Spleen (tissue), 11 donors: ENCODE data around the gene CCM2L. TPM values are rescaled to one million over a fixed set of nuclear protein-coding genes. Genes with fewer than 3 reads are reported as not detected.

Experiments
- DNase-seq: peaks from one replicate; pipeline ENCODE4 v3.0.0-alpha.2; 2020
- H3K27ac ChIP-seq, 8 donors: fragments of 200-600 bp; sonication (generic) in 7 of 8; 1 replicate in 4 of 8; 2 replicates in 4 of 8; pipeline versions ENCODE4 v1.5.0 to v1.8.0; 2016 to 2021; ENCODE audit warnings: inconsistent platforms in 4 of 8, mild to moderate bottlenecking in 4 of 8, moderate library complexity in 1 of 8
- H3K27me3 ChIP-seq, 7 donors: fragments of 200-600 bp; sonication (generic) in 6 of 7; replicated peaks in 1 of 7; 1 replicate in 4 of 7; 2 replicates in 3 of 7; pipeline versions ENCODE4 v1.5.0 to v1.8.0; 2016 to 2021; ENCODE audit warnings: inconsistent platforms in 3 of 7, mild to moderate bottlenecking in 1 of 7
- H3K36me3 ChIP-seq, 6 donors: fragments of 200-600 bp; sonication (generic) in 5 of 6; 1 replicate in 4 of 6; 2 replicates in 2 of 6; pipeline versions ENCODE4 v1.5.0 to v1.8.0; 2016 to 2021; ENCODE audit warnings: inconsistent platforms in 2 of 6
- H3K4me1 ChIP-seq, 6 donors: fragments of 200-600 bp; sonication (generic) in 5 of 6; 1 replicate in 3 of 6; 2 replicates in 3 of 6; pipeline versions ENCODE4 v1.5.0 to v1.8.0; 2016 to 2021; ENCODE audit warnings: inconsistent platforms in 3 of 6
- H3K4me3 ChIP-seq, 8 donors: fragments of 200-600 bp; sonication (generic) in 7 of 8; 1 replicate in 4 of 8; 2 replicates in 4 of 8; pipeline versions ENCODE4 v1.5.0 to v1.8.0; 2016 to 2021; ENCODE audit warnings: inconsistent platforms in 4 of 8, mild to moderate bottlenecking in 4 of 8, moderate library complexity in 2 of 8
- H3K9me3 ChIP-seq, 8 donors: fragments of 200-600 bp; sonication (generic) in 7 of 8; 1 replicate in 4 of 8; 2 replicates in 4 of 8; pipeline versions ENCODE4 v1.5.0 to v1.8.0; 2016 to 2021; ENCODE audit warnings: inconsistent platforms in 4 of 8
- POLR2A ChIP-seq, 3 donors: fragments of 450-650 bp; IDR thresholded peaks; one replicate each; pipeline ENCODE4 v1.5.1; 2017; ENCODE audit warnings: antibody characterized with exemption in 3 of 3, mild to moderate bottlenecking in 1 of 3
- POLR2AphosphoS5 ChIP-seq, 3 donors: sonication (generic); formaldehyde crosslinking; IDR thresholded peaks; one replicate each; pipeline ENCODE4 v1.5.1; 2017; ENCODE audit warnings: antibody characterized with exemption in 3 of 3
- WGBS, 5 donors: extraction: QIAGEN DNeasy Blood & Tissue Kit in 3 of 5; methylation state at CpG; one replicate each; pipeline versions ENCODE4 v1.1.5 to v1.1.7; 2013 to 2018; 5-methylcytosine and 5-hydroxymethylcytosine counted together
- intact Hi-C: fragments of 100-400 bp; cut with DNase I; formaldehyde crosslinking; loops from one replicate; pipeline ENCODE4 v1.15.0; 2023; ENCODE audit warnings: low total_unique reads
- polyA plus RNA-seq, 3 donors: library from polyadenylated mRNA; stranded (reverse); fragments of 200-250 nt; gene quantifications; one replicate each; pipeline ENCODE4 v1.2.1, GENCODE V29; 2013
- total RNA-seq, 7 donors: library from RNA; depleted of rRNA in 3 of 7; stranded (reverse); fragments of >200 nt in 3 of 7; fragmentation: NEBNext Ultra II Directional in 4 of 7; extraction: Animal tissue kit (Norgen Biotek cat#: 25700) in 4 of 7; gene quantifications; one replicate each; pipeline versions ENCODE4 v1.1.0 to v1.2.1, GENCODE V29; 2016 to 2021
- TF ChIP-seq, protein P1 (sequence below), 11 experiments: fragments of 200-600 bp in 7 of 11; fragments of 450-650 bp in 4 of 11; sonication (generic) in 4 of 11; IDR thresholded peaks in 8 of 11; conservative IDR thresholded peaks in 3 of 11; 1 replicate in 7 of 11; 2 replicates in 4 of 11; pipeline versions ENCODE4 v1.4.0 to v1.8.0; 2016 to 2021; ENCODE audit warnings: antibody characterized with exemption in 11 of 11, inconsistent platforms in 4 of 11, mild to moderate bottlenecking in 1 of 11
- donor health status: healthy with polysubstance abuse.
- donor health status: DM: no; HTN: no; CAD: no; lungs with moderate emphysema.
- donor health status: DM: no; HTN: no; CAD: no.
- donor health status: Bipolar disorder and iron deficiency.
- donor health status: healthy.
- donor health status: DM: no; HTN: no; CAD: no.
- donor health status: DM: yes; HTN: yes; CAD: no.

The CCM2L gene
- total and polyA plus RNA-seq, 10 donors, result 27.6 to 186 (median 135) TPM

- H3K4me1 ChIP-seq, result peaks cover 0 to 56% (median 23%) of the 10 kb centered on the region in 6 donors
- intact Hi-C loops, result no loop called here
These were observed 65.3 kb downstream of the CCM2L start for GRCh38 chr20:32075534-32075933.

DNA sequence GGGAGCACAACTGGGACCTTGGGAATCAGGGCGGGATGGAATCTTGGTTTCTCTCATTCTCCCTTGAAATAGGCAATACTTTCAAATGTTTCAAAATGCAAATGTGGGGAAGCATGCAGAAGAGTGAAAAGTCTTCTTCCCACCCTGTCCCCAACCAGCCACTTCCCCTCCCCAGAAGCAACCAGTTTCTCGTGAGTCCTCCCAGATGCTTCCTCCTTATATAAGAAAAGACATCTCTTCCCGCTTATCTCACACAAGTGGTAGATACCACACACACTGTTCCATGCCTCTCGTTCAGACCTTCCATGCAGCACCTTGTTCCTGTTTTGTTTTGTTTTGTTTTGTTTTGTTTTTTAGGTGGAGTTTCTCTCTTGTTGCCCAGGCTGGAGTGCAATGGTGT, 67.0 kb downstream of the CCM2L start:
- Histone ChIP-seq H3K27me3 (no peaks in the 10 kb centered on the region), H3K4me1 (peaks cover 0 to 42% (median 11%) of the 10 kb centered on the region in 6 donors), H3K4me3 (no peak overlapping the region), H3K9me3 (no peaks in the 10 kb centered on the region), H3K27ac (peak overlapping the region in 4 of 8 donors; percentile 13 to 67 (median 46)), H3K36me3 (peaks cover 0 to 100% (median 16%) of the 10 kb centered on the region in 6 donors)
- intact Hi-C loops, result no loop called here
- TF ChIP-seq, protein P1, sequence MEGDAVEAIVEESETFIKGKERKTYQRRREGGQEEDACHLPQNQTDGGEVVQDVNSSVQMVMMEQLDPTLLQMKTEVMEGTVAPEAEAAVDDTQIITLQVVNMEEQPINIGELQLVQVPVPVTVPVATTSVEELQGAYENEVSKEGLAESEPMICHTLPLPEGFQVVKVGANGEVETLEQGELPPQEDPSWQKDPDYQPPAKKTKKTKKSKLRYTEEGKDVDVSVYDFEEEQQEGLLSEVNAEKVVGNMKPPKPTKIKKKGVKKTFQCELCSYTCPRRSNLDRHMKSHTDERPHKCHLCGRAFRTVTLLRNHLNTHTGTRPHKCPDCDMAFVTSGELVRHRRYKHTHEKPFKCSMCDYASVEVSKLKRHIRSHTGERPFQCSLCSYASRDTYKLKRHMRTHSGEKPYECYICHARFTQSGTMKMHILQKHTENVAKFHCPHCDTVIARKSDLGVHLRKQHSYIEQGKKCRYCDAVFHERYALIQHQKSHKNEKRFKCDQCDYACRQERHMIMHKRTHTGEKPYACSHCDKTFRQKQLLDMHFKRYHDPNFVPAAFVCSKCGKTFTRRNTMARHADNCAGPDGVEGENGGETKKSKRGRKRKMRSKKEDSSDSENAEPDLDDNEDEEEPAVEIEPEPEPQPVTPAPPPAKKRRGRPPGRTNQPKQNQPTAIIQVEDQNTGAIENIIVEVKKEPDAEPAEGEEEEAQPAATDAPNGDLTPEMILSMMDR (IDR thresholded peaks at IDR 0.05 in 8 of 11, conservative IDR thresholded peaks at IDR 0.05 in 3 of 11), result no peak
- TF ChIP-seq POLR2A (IDR thresholded peaks at IDR 0.05) (no peak), POLR2AphosphoS5 (IDR thresholded peaks at IDR 0.05) (no peak)
- 37 to 49% (median 42%) methylated on average over 4 of the region's 4 CpGs for WGBS, 5 donors
- no peak for DNase-seq

More at GRCh38 chr20:32075534-32075933, 65.3 kb downstream of the CCM2L start:
- no peak for DNase-seq
- 88 to 100% (median 96%) methylated on average over 1 of the region's 1 CpG for WGBS, 5 donors
- Histone ChIP-seq H3K9me3 (no peaks in the 10 kb centered on the region), H3K4me3 (no peak overlapping the region), H3K27me3 (no peaks in the 10 kb centered on the region), H3K27ac (peak overlapping the region in 1 of 8 donors; percentile 67), H3K36me3 (peaks cover 0 to 95% (median 16%) of the 10 kb centered on the region in 6 donors)
- TF ChIP-seq POLR2AphosphoS5 (IDR thresholded peaks at IDR 0.05) (no peak), POLR2A (IDR thresholded peaks at IDR 0.05) (no peak)
- TF ChIP-seq, protein P1 (IDR thresholded peaks at IDR 0.05 in 8 of 11, conservative IDR thresholded peaks at IDR 0.05 in 3 of 11), result no peak

DNA sequence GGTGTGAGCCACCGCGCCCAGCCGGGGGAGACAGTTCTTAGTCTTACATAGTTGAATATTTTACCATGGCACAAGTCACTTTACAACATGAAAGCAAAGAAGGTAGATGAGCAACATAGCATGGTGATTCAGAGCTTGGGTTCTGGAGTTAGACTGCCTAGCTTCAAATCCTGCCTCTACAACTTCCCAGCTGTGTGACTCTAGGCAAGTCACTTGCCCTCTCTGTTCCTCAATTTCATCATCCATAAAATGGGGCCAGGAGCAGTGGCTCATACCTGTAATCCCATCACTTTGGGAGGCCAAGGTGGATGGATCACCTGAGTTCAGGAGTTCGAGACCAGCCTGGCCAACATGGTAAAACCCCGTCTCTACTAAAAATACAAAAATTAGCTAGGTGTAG, 68.1 kb downstream of the CCM2L start:
- Histone ChIP-seq H3K27me3 (no peaks in the 10 kb centered on the region), H3K36me3 (peaks cover 0 to 100% (median 11%) of the 10 kb centered on the region in 6 donors), H3K27ac (peak overlapping the region in 4 of 8 donors; percentile 35 to 67 (median 49)), H3K4me1 (peaks cover 0 to 43% (median 13%) of the 10 kb centered on the region in 6 donors), H3K9me3 (no peaks in the 10 kb centered on the region), H3K4me3 (no peak overlapping the region)
- TF ChIP-seq, protein P1 (IDR thresholded peaks at IDR 0.05 in 8 of 11, conservative IDR thresholded peaks at IDR 0.05 in 3 of 11), result no peak
- TF ChIP-seq POLR2A (IDR thresholded peaks at IDR 0.05) (no peak), POLR2AphosphoS5 (IDR thresholded peaks at IDR 0.05) (no peak)
- intact Hi-C loops, result no loop called here
- DNase-seq, result no peak
- WGBS, 5 donors, result 78 to 97% (median 92%) methylated on average over 5 of the region's 5 CpGs

DNA sequence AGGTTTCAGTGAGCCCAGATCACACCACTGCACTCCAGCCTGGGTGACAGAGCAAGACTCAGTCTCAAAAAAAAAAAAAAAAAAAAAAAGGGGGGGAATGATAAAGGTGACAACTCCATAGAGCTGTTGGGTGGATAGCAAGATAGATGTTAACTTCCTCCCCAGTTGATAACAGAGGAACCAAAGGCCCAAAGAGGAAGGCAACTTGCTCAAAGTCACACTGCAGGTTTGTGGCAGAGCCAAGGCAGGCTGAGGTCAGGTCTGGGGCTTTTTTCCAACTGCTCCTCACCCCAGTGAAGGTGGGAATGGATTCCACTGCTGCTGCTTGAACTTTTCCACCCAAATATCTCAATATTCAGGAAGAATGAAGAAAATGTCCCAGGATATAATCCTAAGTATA, 68.6 kb downstream of the CCM2L start:
- DNase-seq, result no peak
- intact Hi-C loops, result no loop called here
- H3K36me3 ChIP-seq, result peaks cover 0 to 100% (median 11%) of the 10 kb centered on the region in 6 donors

More for the DNA sequence above, 68.6 kb downstream of the CCM2L start:
- peak overlapping the region in 6 of 8 donors; percentile 27 to 67 (median 41) for H3K27ac ChIP-seq
- H3K9me3 ChIP-seq, result no peaks in the 10 kb centered on the region
- TF ChIP-seq POLR2A (IDR thresholded peaks at IDR 0.05), result no peak
- TF ChIP-seq, protein P1 (IDR thresholded peaks at IDR 0.05 in 8 of 11, conservative IDR thresholded peaks at IDR 0.05 in 3 of 11), result no peak
- TF ChIP-seq POLR2AphosphoS5 (IDR thresholded peaks at IDR 0.05), result no peak
- H3K4me1 ChIP-seq, result peaks cover 0 to 43% (median 13%) of the 10 kb centered on the region in 6 donors
- no peaks in the 10 kb centered on the region for H3K27me3 ChIP-seq
- H3K4me3 ChIP-seq, result no peak overlapping the region
